Measurements from ENCODE around the gene GJB2. TPM values are rescaled to one million over a fixed set of nuclear protein-coding genes. Genes with fewer than 3 reads are reported as not detected.

GJB2 gene
- 3.4 TPM for total RNA-seq

- H3K4me3 ChIP-seq (ENCODE audit: low read length) = peak within 1 kb of the TSS; percentile 9
- H3K4me1 ChIP-seq (ENCODE audit: insufficient read depth, low read length) = peaks cover 38% of the 10 kb centered on the region
- no peaks in the 10 kb centered on the region for H3K9me3 ChIP-seq (ENCODE audit: low read depth, low read length)
- H3K27me3 ChIP-seq (ENCODE audit: insufficient read depth, low read length) = peaks cover 63% of the 10 kb centered on the region
Measured at GRCh38 chr13:20192836-20193161, at the start of gene GJB2. Gene GJB2, minus strand, starts transcription at chr13:20192938. Its CDS starts 3,357 bp downstream, at chr13:20189581.

- H3K4me3 ChIP-seq (ENCODE audit: low read length) = no peak overlapping the region
- H3K9me3 ChIP-seq (ENCODE audit: low read depth, low read length) = no peaks in the 10 kb centered on the region
- no peaks in the 10 kb centered on the region for H3K4me1 ChIP-seq (ENCODE audit: insufficient read depth, low read length)
- no peaks in the 10 kb centered on the region for H3K27me3 ChIP-seq (ENCODE audit: insufficient read depth, low read length)
Measured at GRCh38 chr13:20241593-20241992, 48.9 kb upstream of the GJB2 start.

GRCh38 chr13:20239748-20240147 lies 47.0 kb upstream of the GJB2 start:
- Histone ChIP-seq H3K4me3 (ENCODE audit: low read length) (no peak overlapping the region), H3K27me3 (ENCODE audit: insufficient read depth, low read length) (peaks cover 3% of the 10 kb centered on the region), H3K4me1 (ENCODE audit: insufficient read depth, low read length) (no peaks in the 10 kb centered on the region)

GRCh38 chr13:20232556-20233277 lies 40.0 kb upstream of the GJB2 start:
- Histone ChIP-seq H3K27me3 (ENCODE audit: insufficient read depth, low read length) (peaks cover 46% of the 10 kb centered on the region), H3K4me3 (ENCODE audit: low read length) (no peak overlapping the region), H3K9me3 (ENCODE audit: low read depth, low read length) (no peaks in the 10 kb centered on the region), H3K4me1 (ENCODE audit: insufficient read depth, low read length) (peaks cover 20% of the 10 kb centered on the region)

More at GRCh38 chr13:20239748-20240147, 47.0 kb upstream of the GJB2 start:
- no peaks in the 10 kb centered on the region for H3K9me3 ChIP-seq (ENCODE audit: low read depth, low read length)

- peak within 1 kb of the TSS; percentile 40 for H3K4me3 ChIP-seq (ENCODE audit: low read length)
- peaks cover 20% of the 10 kb centered on the region for H3K4me1 ChIP-seq (ENCODE audit: insufficient read depth, low read length)
- H3K27me3 ChIP-seq (ENCODE audit: insufficient read depth, low read length) = peaks cover 46% of the 10 kb centered on the region
- no peaks in the 10 kb centered on the region for H3K9me3 ChIP-seq (ENCODE audit: low read depth, low read length)
Measured at GRCh38 chr13:20231839-20232555, 39.3 kb upstream of the GJB2 start, which contains the start of gene GJB6. Gene GJB6, minus strand, starts transcription at chr13:20232319. Its CDS starts 8,839 bp downstream, at chr13:20223480.

GRCh38 chr13:20230913-20231838 lies 38.4 kb upstream of the GJB2 start:
- Histone ChIP-seq H3K4me3 (ENCODE audit: low read length) (peak overlapping the region; percentile 40), H3K27me3 (ENCODE audit: insufficient read depth, low read length) (peaks cover 46% of the 10 kb centered on the region)

GRCh38 chr13:20227730-20228129 lies 35.0 kb upstream of the GJB2 start:
- H3K27me3 ChIP-seq (ENCODE audit: insufficient read depth, low read length) = peaks cover 26% of the 10 kb centered on the region

More at GRCh38 chr13:20230913-20231838, 38.4 kb upstream of the GJB2 start:
- Histone ChIP-seq H3K4me1 (ENCODE audit: insufficient read depth, low read length) (peaks cover 20% of the 10 kb centered on the region), H3K9me3 (ENCODE audit: low read depth, low read length) (no peaks in the 10 kb centered on the region)

GRCh38 chr13:20227288-20227687 lies 34.5 kb upstream of the GJB2 start:
- Histone ChIP-seq H3K27me3 (ENCODE audit: insufficient read depth, low read length) (peaks cover 23% of the 10 kb centered on the region), H3K9me3 (ENCODE audit: low read depth, low read length) (no peaks in the 10 kb centered on the region), H3K4me3 (ENCODE audit: low read length) (no peak overlapping the region), H3K4me1 (ENCODE audit: insufficient read depth, low read length) (peaks cover 25% of the 10 kb centered on the region)

More at GRCh38 chr13:20227730-20228129, 35.0 kb upstream of the GJB2 start:
- H3K4me1 ChIP-seq (ENCODE audit: insufficient read depth, low read length) = peaks cover 25% of the 10 kb centered on the region
- H3K9me3 ChIP-seq (ENCODE audit: low read depth, low read length) = no peaks in the 10 kb centered on the region
- no peak overlapping the region for H3K4me3 ChIP-seq (ENCODE audit: low read length)

GRCh38 chr13:20222553-20222952 lies 29.8 kb upstream of the GJB2 start:
- no peaks in the 10 kb centered on the region for H3K27me3 ChIP-seq (ENCODE audit: insufficient read depth, low read length)
- peaks cover 39% of the 10 kb centered on the region for H3K4me1 ChIP-seq (ENCODE audit: insufficient read depth, low read length)
- no peak overlapping the region for H3K4me3 ChIP-seq (ENCODE audit: low read length)
- H3K9me3 ChIP-seq (ENCODE audit: low read depth, low read length) = no peaks in the 10 kb centered on the region

- H3K27me3 ChIP-seq (ENCODE audit: insufficient read depth, low read length) = no peaks in the 10 kb centered on the region
- H3K4me1 ChIP-seq (ENCODE audit: insufficient read depth, low read length) = peaks cover 39% of the 10 kb centered on the region
- H3K9me3 ChIP-seq (ENCODE audit: low read depth, low read length) = no peaks in the 10 kb centered on the region
- H3K4me3 ChIP-seq (ENCODE audit: low read length) = no peak overlapping the region
Measured at GRCh38 chr13:20221772-20222171, 29.0 kb upstream of the GJB2 start.

- Histone ChIP-seq H3K4me1 (ENCODE audit: insufficient read depth, low read length) (peaks cover 39% of the 10 kb centered on the region), H3K4me3 (ENCODE audit: low read length) (no peak overlapping the region), H3K9me3 (ENCODE audit: low read depth, low read length) (no peaks in the 10 kb centered on the region), H3K27me3 (ENCODE audit: insufficient read depth, low read length) (no peaks in the 10 kb centered on the region)
Measured at GRCh38 chr13:20219577-20219976, 26.8 kb upstream of the GJB2 start.

GRCh38 chr13:20217168-20217567 lies 24.4 kb upstream of the GJB2 start:
- H3K9me3 ChIP-seq (ENCODE audit: low read depth, low read length) = no peaks in the 10 kb centered on the region
- no peak overlapping the region for H3K4me3 ChIP-seq (ENCODE audit: low read length)
- H3K27me3 ChIP-seq (ENCODE audit: insufficient read depth, low read length) = no peaks in the 10 kb centered on the region
- H3K4me1 ChIP-seq (ENCODE audit: insufficient read depth, low read length) = peaks cover 27% of the 10 kb centered on the region

- Histone ChIP-seq H3K27me3 (ENCODE audit: insufficient read depth, low read length) (peaks cover 6% of the 10 kb centered on the region), H3K4me3 (ENCODE audit: low read length) (no peak overlapping the region), H3K4me1 (ENCODE audit: insufficient read depth, low read length) (no peaks in the 10 kb centered on the region), H3K9me3 (ENCODE audit: low read depth, low read length) (no peaks in the 10 kb centered on the region)
Measured at GRCh38 chr13:20209948-20210347, 17.2 kb upstream of the GJB2 start.

GRCh38 chr13:20206698-20207235 lies 14.0 kb upstream of the GJB2 start:
- Histone ChIP-seq H3K4me1 (ENCODE audit: insufficient read depth, low read length) (no peaks in the 10 kb centered on the region), H3K9me3 (ENCODE audit: low read depth, low read length) (no peaks in the 10 kb centered on the region), H3K27me3 (ENCODE audit: insufficient read depth, low read length) (peaks cover 12% of the 10 kb centered on the region), H3K4me3 (ENCODE audit: low read length) (no peak overlapping the region)

Measured in mononuclear cell (primary cell).